HCT116 (cell line): ENCODE measurements around the gene SHISAL1. TPM values are rescaled to one million over a fixed set of nuclear protein-coding genes. Genes with fewer than 3 reads are reported as not detected.

Experiments used
- ATAC-seq: fragments of 200-7000 bp; cut with Tn5 transposase; 2 replicates; pipeline ENCODE4 v1.9.1; 2020; ENCODE audit warnings: mild to moderate bottlenecking, moderate library complexity
- BruUV-seq: library from RNA; stranded (reverse); fragments of 400-500 nt; replicated peaks from 2 replicates; lab custom pipeline; 2021; lab: Mats Ljungman, UMichigan
- CTCF ChIA-PET: fragments of 300-600 bp; sonication (Branson Sonifier 250); formaldehyde crosslinking; loops from one replicate; lab custom pipeline; 2021; ENCODE audit warnings: antibody characterized with exemption; lab: Charles Lee
- POLR2A ChIA-PET: fragments of 300-600, 350-600 bp; sonication (Branson Sonifier 250); formaldehyde crosslinking; loops from one replicate; lab custom pipeline; 2021; ENCODE audit warnings: antibody characterized with exemption; lab: Charles Lee
- RAD21 ChIA-PET, 2 experiments: fragments of 300-600 bp; sonication (Branson Sonifier 250); formaldehyde crosslinking; loops; one replicate each; lab custom pipeline; 2023; ENCODE audit warnings: low total read pairs in 2 of 2; ENCODE audit not compliant: uncharacterized antibody in 2 of 2, unreplicated experiment in 2 of 2, low non-redundant PET in 1 of 2; lab: Charles Lee
- DNase-seq: peaks from one replicate; pipeline ENCODE4 v3.0.0-alpha.2; 2010; ENCODE audit warnings: low read depth, low spot score
- H2AFZ ChIP-seq: fragments of 200-600 bp; shearing (Covaris generic), sonication (generic); 2 replicates; pipeline ENCODE4 v1.6.1; 2017; ENCODE audit warnings: low read depth, mixed run types, mixed read lengths, antibody characterized with exemption, low read length; ENCODE audit not compliant: poor library complexity, severe bottlenecking
- H3K27ac ChIP-seq: 2 replicates; pipeline ENCODE4 v1.5.1; 2012; ENCODE audit warnings: low read depth, low read length
- H3K27me3 ChIP-seq: fragments of 200-600 bp; sonication (generic); 2 replicates; pipeline ENCODE4 v1.6.1; 2016; ENCODE audit warnings: mixed run types, low read length, mixed read lengths; ENCODE audit not compliant: insufficient read depth
- H3K36me3 ChIP-seq, 2 experiments: fragments of 200-500 bp in 1 of 2; fragments of 200-600 bp in 1 of 2; sonication (Bioruptor generic) in 1 of 2; sonication (generic) in 1 of 2; 2 replicates each; pipeline versions ENCODE4 v1.5.1 to v1.6.1; 2014 to 2016; ENCODE audit warnings: low read length in 2 of 2, inconsistent platforms in 1 of 2, mixed read lengths in 1 of 2, mixed run types in 1 of 2; ENCODE audit not compliant: insufficient read depth in 2 of 2, control insufficient read depth in 1 of 2
- H3K4me1 ChIP-seq, 2 experiments: fragments of 200-600 bp in 1 of 2; sonication (generic) in 1 of 2; 2 replicates each; pipeline versions ENCODE4 v1.5.1 to v1.6.1; 2012 to 2017; ENCODE audit warnings: low read length in 2 of 2, inconsistent platforms in 1 of 2, mild to moderate bottlenecking in 1 of 2, mixed read lengths in 1 of 2, mixed run types in 1 of 2, moderate library complexity in 1 of 2; ENCODE audit not compliant: insufficient read depth in 2 of 2, control insufficient read depth in 1 of 2
- H3K4me2 ChIP-seq: fragments of 200-600 bp; sonication (generic); 2 replicates; pipeline ENCODE4 v1.6.1; 2017; ENCODE audit warnings: mixed run types, low read length, mixed read lengths
- H3K4me3 ChIP-seq, 2 experiments: fragments of 200-600 bp in 1 of 2; sonication (generic) in 1 of 2; replicated peaks in 1 of 2; 2 replicates each; pipeline ENCODE4 v1.5.1; 2011 to 2016; ENCODE audit warnings: low read length in 2 of 2, control low read depth in 1 of 2, low read depth in 1 of 2, mild to moderate bottlenecking in 1 of 2, mixed read lengths in 1 of 2, mixed run types in 1 of 2
- H3K79me2 ChIP-seq: fragments of 200-600 bp; sonication (generic); 2 replicates; pipeline ENCODE4 v1.6.1; 2017; ENCODE audit warnings: mild to moderate bottlenecking, mixed run types, low read length, moderate library complexity, mixed read lengths; ENCODE audit not compliant: insufficient read depth
- H3K9ac ChIP-seq: fragments of 200-600 bp; sonication (generic); 2 replicates; pipeline ENCODE4 v1.6.1; 2016; ENCODE audit warnings: low read length, mixed read lengths
- H3K9me2 ChIP-seq: fragments of 200-600 bp; sonication (generic), shearing (Covaris generic); 2 replicates; pipeline ENCODE4 v1.6.1; 2017; ENCODE audit warnings: mixed run types, mild to moderate bottlenecking, moderate library complexity; ENCODE audit not compliant: insufficient read depth
- H3K9me3 ChIP-seq, 2 experiments: fragments of 200-500 bp in 1 of 2; fragments of 200-600 bp in 1 of 2; sonication (Bioruptor generic) in 1 of 2; sonication (generic) in 1 of 2; 2 replicates each; pipeline ENCODE4 v1.6.1; 2014 to 2017; ENCODE audit warnings: low read length in 2 of 2, mixed read lengths in 2 of 2, inconsistent platforms in 1 of 2, low read depth in 1 of 2, mild to moderate bottlenecking in 1 of 2, mixed run types in 1 of 2, moderate library complexity in 1 of 2; ENCODE audit not compliant: control insufficient read depth in 1 of 2, insufficient read depth in 1 of 2
- H4K20me1 ChIP-seq: fragments of 200-600 bp; sonication (generic), shearing (Covaris generic); 2 replicates; pipeline ENCODE4 v1.6.1; 2017; ENCODE audit warnings: mixed run types, mild to moderate bottlenecking, moderate library complexity; ENCODE audit not compliant: insufficient read depth
- ATF3 ChIP-seq: IDR thresholded peaks from 2 replicates; pipeline ENCODE4 v1.6.1; 2012
- ELF1 ChIP-seq: IDR thresholded peaks from 2 replicates; pipeline ENCODE4 v1.6.1; 2012; ENCODE audit warnings: low read depth, borderline replicate concordance
- EZH2 ChIP-seq: fragments of 200-600 bp; sonication (generic); IDR thresholded peaks from 2 replicates; pipeline ENCODE4 v1.6.1; 2017; ENCODE audit warnings: antibody characterized with exemption, mixed run types
- JUND ChIP-seq: IDR thresholded peaks from 2 replicates; pipeline ENCODE4 v1.6.1; 2012
- POLR2A ChIP-seq: IDR thresholded peaks from 2 replicates; pipeline ENCODE4 v1.7.0; 2011; ENCODE audit warnings: borderline replicate concordance; ENCODE audit not compliant: insufficient read depth, insufficient read length; ENCODE audit errors: extremely low read depth
- RAD21 ChIP-seq: IDR thresholded peaks from 2 replicates; pipeline ENCODE4 v1.6.1; 2012; ENCODE audit warnings: low read depth, mild to moderate bottlenecking
- REST ChIP-seq: IDR thresholded peaks from 2 replicates; pipeline ENCODE4 v1.6.1; 2012; ENCODE audit warnings: low read depth
- SIN3A ChIP-seq: IDR thresholded peaks from 2 replicates; pipeline ENCODE4 v1.6.1; 2012; ENCODE audit warnings: low read depth
- SRF ChIP-seq: IDR thresholded peaks from 2 replicates; pipeline ENCODE4 v1.6.1; 2012; ENCODE audit warnings: low read depth
- TCF7L2 ChIP-seq: IDR thresholded peaks from 2 replicates; pipeline ENCODE4 v1.7.0; 2011; ENCODE audit warnings: borderline replicate concordance, inconsistent platforms; ENCODE audit not compliant: insufficient read depth, insufficient read length; ENCODE audit errors: extremely low read depth
- YY1 ChIP-seq: IDR thresholded peaks from 2 replicates; pipeline ENCODE4 v1.6.1; 2011; ENCODE audit warnings: low read length, low read depth, moderate library complexity, mild to moderate bottlenecking; ENCODE audit not compliant: insufficient replicate concordance; ENCODE audit errors: extremely low read depth
- ZFX ChIP-seq: fragments of 450-650 bp; IDR thresholded peaks from 2 replicates; pipeline ENCODE4 v1.6.1; 2017
- intact Hi-C: fragments of 100-400 bp; cut with micrococcal nuclease; formaldehyde crosslinking; loops from 2 replicates; pipeline ENCODE4 v1.10.0; 2022
- total RNA-seq: library from RNA; stranded (reverse); gene quantifications from one replicate; pipeline ENCODE4 v1.2.1, GENCODE V29; 2021; ENCODE audit not compliant: unreplicated experiment

The SHISAL1 gene
- total RNA-seq, 1 experiment from 2014 or later = not detected

GRCh38 chr22:44311855-44312170 is 938 bp downstream of the SHISAL1 start:
- no peak overlapping the region for H3K27ac ChIP-seq
- intact Hi-C loops = no loop called here
- no peaks in the 10 kb centered on the region for H3K79me2 ChIP-seq
- no peak overlapping the region for H2AFZ ChIP-seq
- H3K9ac ChIP-seq = no peak overlapping the region
- no TSS peak for BruUV-seq
- DNase-seq (no peak), ATAC-seq (no peak)
- H3K4me1 ChIP-seq = peaks cover 0 to 8% of the 10 kb centered on the region in 2 experiments; a peak in 2 of 4 replicates
- no peaks in the 10 kb centered on the region for H3K9me3 ChIP-seq
- H3K36me3 ChIP-seq = no peaks in the 10 kb centered on the region
- no peaks in the 10 kb centered on the region for H3K9me2 ChIP-seq
- CTCF ChIA-PET = no interaction called here
- POLR2A ChIA-PET = no interaction called here
- TF ChIP-seq YY1 (no peak), EZH2 (no peak), SRF (no peak), RAD21 (no peak), SIN3A (no peak), JUND (no peak), TCF7L2 (no peak), POLR2A (no peak), ATF3 (no peak), ELF1 (no peak), REST (no peak), ZFX (no peak)
- TF ChIP-seq, all 23 proteins: peak for 0
- Histone ChIP-seq H3K4me3 (no peak overlapping the region), H3K4me2 (no peak overlapping the region), H3K27me3 (no peaks in the 10 kb centered on the region), H4K20me1 (no peaks in the 10 kb centered on the region)
- RAD21 ChIA-PET = no interaction called here
